ENCODE measurements around the gene ARAF.

DNA sequence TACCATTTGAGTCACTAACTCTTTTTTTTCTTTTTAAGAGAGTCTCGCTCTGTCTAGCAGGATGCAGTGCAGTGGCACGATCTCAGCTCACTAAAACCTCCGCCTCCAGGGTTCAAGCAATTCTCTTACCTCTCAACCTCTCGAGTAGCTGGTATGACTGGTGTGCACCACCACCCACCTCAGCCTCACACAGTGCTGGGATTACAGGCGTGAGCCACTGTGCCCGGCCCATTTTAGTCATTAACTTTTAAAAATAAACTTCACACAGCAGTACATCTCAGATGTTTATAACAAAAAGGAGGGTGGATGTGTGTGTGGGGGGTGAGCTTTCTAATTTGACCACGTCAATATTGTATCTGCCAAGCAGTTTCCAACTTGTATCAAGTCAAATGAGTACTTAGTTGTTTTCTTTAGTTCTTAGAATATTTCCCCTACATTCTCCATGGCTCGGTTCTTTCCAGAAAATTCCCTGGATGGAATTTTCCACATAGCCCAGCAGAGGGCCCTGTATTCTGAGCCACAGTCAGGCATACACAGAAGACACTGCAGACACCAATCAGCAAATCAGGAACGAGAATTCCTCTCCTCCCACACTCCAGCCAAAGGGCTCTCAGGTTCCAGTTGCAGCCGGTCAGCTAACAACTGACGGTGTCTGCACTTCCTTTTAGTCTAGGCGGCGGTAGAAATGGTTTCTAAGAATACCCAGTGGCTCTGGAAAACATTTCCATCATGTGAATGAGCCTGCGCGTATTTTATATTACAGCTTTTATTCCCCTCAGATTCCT is 20.1 kb upstream of the ARAF start:
- TF ChIP-seq POLR2AphosphoS5 (IDR thresholded peaks at IDR 0.05) = peak; percentile 59
- TF ChIP-seq, protein P1, sequence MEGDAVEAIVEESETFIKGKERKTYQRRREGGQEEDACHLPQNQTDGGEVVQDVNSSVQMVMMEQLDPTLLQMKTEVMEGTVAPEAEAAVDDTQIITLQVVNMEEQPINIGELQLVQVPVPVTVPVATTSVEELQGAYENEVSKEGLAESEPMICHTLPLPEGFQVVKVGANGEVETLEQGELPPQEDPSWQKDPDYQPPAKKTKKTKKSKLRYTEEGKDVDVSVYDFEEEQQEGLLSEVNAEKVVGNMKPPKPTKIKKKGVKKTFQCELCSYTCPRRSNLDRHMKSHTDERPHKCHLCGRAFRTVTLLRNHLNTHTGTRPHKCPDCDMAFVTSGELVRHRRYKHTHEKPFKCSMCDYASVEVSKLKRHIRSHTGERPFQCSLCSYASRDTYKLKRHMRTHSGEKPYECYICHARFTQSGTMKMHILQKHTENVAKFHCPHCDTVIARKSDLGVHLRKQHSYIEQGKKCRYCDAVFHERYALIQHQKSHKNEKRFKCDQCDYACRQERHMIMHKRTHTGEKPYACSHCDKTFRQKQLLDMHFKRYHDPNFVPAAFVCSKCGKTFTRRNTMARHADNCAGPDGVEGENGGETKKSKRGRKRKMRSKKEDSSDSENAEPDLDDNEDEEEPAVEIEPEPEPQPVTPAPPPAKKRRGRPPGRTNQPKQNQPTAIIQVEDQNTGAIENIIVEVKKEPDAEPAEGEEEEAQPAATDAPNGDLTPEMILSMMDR (IDR thresholded peaks at IDR 0.05) = peak; percentile 39 to 67 (median 62)
- no peak for TF ChIP-seq POLR2A (IDR thresholded peaks at IDR 0.05)

All from gastroesophageal sphincter (tissue), 3 donors.